ENCODE measurements around the gene PHF14. TPM values are rescaled to one million over a fixed set of nuclear protein-coding genes. Genes with fewer than 3 reads are reported as not detected.
"Not testable (repeated sequence)": the region's sequence is repeated elsewhere in the genome, so short reads cannot be mapped to it uniquely, and the experiment has no call there.

Gene PHF14
- total and polyA plus RNA-seq, 8 donors, result 10.8 to 23.5 (median 15.3) TPM

- H3K9me3 ChIP-seq, result no peaks in the 10 kb centered on the region
- intact Hi-C loops (cut with DNase I), result no loop called here
- ATAC-seq, result no peak
- WGBS, 2 donors, result 29 to 43% methylated on average over 2 of the region's 2 CpGs
- no peaks in the 10 kb centered on the region for H3K27me3 ChIP-seq
- no peak for FAIRE-seq
- H3K36me3 ChIP-seq, result no peaks in the 10 kb centered on the region
- no peak for DNase-seq
- H3K4me3 ChIP-seq, result no peak overlapping the region
- H3K4me1 ChIP-seq, result no peaks in the 10 kb centered on the region
- TF ChIP-seq CTCF (IDR thresholded peaks at IDR 0.05), result no peak
- no peak overlapping the region for H3K27ac ChIP-seq
Observed at GRCh38 chr7:10950494-10950893, 23.2 kb upstream of the PHF14 start.

GRCh38 chr7:10950974-10951578, 22.6 kb upstream of the PHF14 start:
- H3K4me1 ChIP-seq; H3K27me3 ChIP-seq; H3K4me3 ChIP-seq; intact Hi-C loops (cut with DNase I); FAIRE-seq; H3K27ac ChIP-seq; H3K9me3 ChIP-seq; H3K36me3 ChIP-seq; DNase-seq; ATAC-seq: not testable (repeated sequence)
- 79 to 86% methylated on average over 4 of the region's 4 CpGs for WGBS, 2 donors

- TF ChIP-seq CTCF (IDR thresholded peaks at IDR 0.05), result no peak
- H3K4me3 ChIP-seq, result no peak overlapping the region
Observed at GRCh38 chr7:10952588-10952987, 21.1 kb upstream of the PHF14 start.

GRCh38 chr7:10953078-10953750, 20.5 kb upstream of the PHF14 start:
- intact Hi-C loops (cut with DNase I); ATAC-seq: not testable (repeated sequence)
- WGBS, 2 donors, result 86 to 93% methylated on average over 4 of the region's 4 CpGs

More at GRCh38 chr7:10952588-10952987, 21.1 kb upstream of the PHF14 start:
- intact Hi-C loops (cut with DNase I), result no loop called here
- FAIRE-seq, result no peak
- no peaks in the 10 kb centered on the region for H3K4me1 ChIP-seq
- no peak for DNase-seq
- H3K27me3 ChIP-seq, result no peaks in the 10 kb centered on the region
- H3K36me3 ChIP-seq, result no peaks in the 10 kb centered on the region
- H3K27ac ChIP-seq, result no peak overlapping the region
- H3K9me3 ChIP-seq, result no peaks in the 10 kb centered on the region
- peak in 3 of 4 donors; percentile 41 to 70 (median 44) for ATAC-seq

GRCh38 chr7:10956528-10956927, 17.1 kb upstream of the PHF14 start:
- Histone ChIP-seq H3K4me3 (no peak overlapping the region), H3K27ac (no peak overlapping the region), H3K36me3 (no peaks in the 10 kb centered on the region), H3K9me3 (no peaks in the 10 kb centered on the region), H3K27me3 (no peaks in the 10 kb centered on the region), H3K4me1 (no peaks in the 10 kb centered on the region)
- intact Hi-C loops (cut with DNase I), result no loop called here
- 87 to 93% methylated on average over 4 of the region's 4 CpGs for WGBS, 2 donors
- ATAC-seq (no peak), DNase-seq (no peak), FAIRE-seq (no peak)
- no peak for TF ChIP-seq CTCF (IDR thresholded peaks at IDR 0.05)

More at GRCh38 chr7:10953078-10953750, 20.5 kb upstream of the PHF14 start:
- not testable (repeated sequence) for FAIRE-seq, H3K4me3 ChIP-seq, H3K36me3 ChIP-seq, DNase-seq, H3K9me3 ChIP-seq, H3K27me3 ChIP-seq, H3K4me1 ChIP-seq, H3K27ac ChIP-seq

GRCh38 chr7:10960242-10960641, 13.4 kb upstream of the PHF14 start:
- H3K27ac ChIP-seq; DNase-seq; intact Hi-C loops (cut with DNase I); H3K4me1 ChIP-seq; FAIRE-seq; ATAC-seq; H3K27me3 ChIP-seq; H3K4me3 ChIP-seq; H3K9me3 ChIP-seq; H3K36me3 ChIP-seq: not testable (repeated sequence)
- 76% methylated on average over 1 of the region's 1 CpG for WGBS, 2 donors

GRCh38 chr7:10965016-10965415, 8.7 kb upstream of the PHF14 start:
- intact Hi-C loops (cut with DNase I); H3K9me3 ChIP-seq; ATAC-seq; H3K27me3 ChIP-seq; H3K36me3 ChIP-seq; DNase-seq; H3K4me1 ChIP-seq; H3K27ac ChIP-seq; H3K4me3 ChIP-seq; FAIRE-seq: not testable (repeated sequence)
- 83 to 91% methylated on average over 4 of the region's 4 CpGs for WGBS, 2 donors

All from pancreas (tissue), 10 donors.